ENCODE results near the gene FGD6. TPM values are rescaled to one million over a fixed set of nuclear protein-coding genes. Genes with fewer than 3 reads are reported as not detected.
A peak's percentile ranks its signal among the peaks of the same experiment; 100 is the strongest.

Gene FGD6
- total RNA-seq, 2 experiments from 2014 or later = 1.5 TPM

GRCh38 chr12:95205016-95205624 lies 12.1 kb downstream of the FGD6 start:
- Histone ChIP-seq H3K27me3 (ENCODE audit: control insufficient read depth in 1 of 2, insufficient read depth in 2 of 2, low read length in 2 of 2) (no peaks in the 10 kb centered on the region), H3K4me1 (ENCODE audit: insufficient read depth, low read length) (no peaks in the 10 kb centered on the region), H3K27ac (ENCODE audit: low read depth in 1 of 2, low read length in 2 of 2) (no peak overlapping the region), H3K36me3 (ENCODE audit: insufficient read depth, low read length) (no peaks in the 10 kb centered on the region), H3K4me3 (ENCODE audit: low read length) (no peak overlapping the region), H3K9me3 (ENCODE audit: control insufficient read depth in 1 of 2, insufficient read depth in 1 of 2, low read length in 2 of 2) (no peaks in the 10 kb centered on the region)
- no peak for TF ChIP-seq CTCF (IDR thresholded peaks at IDR 0.05)
- no peaks in the 10 kb centered on the region for H3K9me3 Mint-ChIP-seq
- H3K36me3 Mint-ChIP-seq (ENCODE audit: low read depth) = no peaks in the 10 kb centered on the region
- H3K27me3 Mint-ChIP-seq = no peaks in the 10 kb centered on the region
- no peak for DNase-seq
- H3K4me1 Mint-ChIP-seq (ENCODE audit: low read depth) = peaks cover 18% of the 10 kb centered on the region
- ChIA-PET CTCF (no interaction called here), POLR2A (interaction anchor here (0.6 kb wide), 1 partner anchor 974 kb away, joined by 4 read pairs; no protein-coding TSS in a partner anchor)
- no peak overlapping the region for H3K27ac Mint-ChIP-seq
- intact Hi-C loops (cut with DNase I, micrococcal nuclease) = no loop called here
- H3K4me3 Mint-ChIP-seq = no peak overlapping the region
- no peak for ATAC-seq (ENCODE audit: poor library complexity)

GRCh38 chr12:95204141-95204866 lies 13.0 kb downstream of the FGD6 start:
- H3K4me3 ChIP-seq (ENCODE audit: low read length) = no peak overlapping the region
- POLR2A ChIA-PET = no interaction called here
- intact Hi-C loops (cut with DNase I, micrococcal nuclease) = no loop called here
- H3K27ac ChIP-seq (ENCODE audit: low read depth in 1 of 2, low read length in 2 of 2) = no peak overlapping the region
- H3K36me3 Mint-ChIP-seq (ENCODE audit: low read depth) = no peaks in the 10 kb centered on the region
- H3K4me1 Mint-ChIP-seq (ENCODE audit: low read depth) = peaks cover 18% of the 10 kb centered on the region
- no peak for TF ChIP-seq CTCF (IDR thresholded peaks at IDR 0.05)
- H3K27ac Mint-ChIP-seq = no peak overlapping the region
- CTCF ChIA-PET = no interaction called here
- H3K4me3 Mint-ChIP-seq = no peak overlapping the region
- no peaks in the 10 kb centered on the region for H3K9me3 ChIP-seq (ENCODE audit: control insufficient read depth in 1 of 2, insufficient read depth in 1 of 2, low read length in 2 of 2)
- no peaks in the 10 kb centered on the region for H3K27me3 Mint-ChIP-seq
- no peaks in the 10 kb centered on the region for H3K4me1 ChIP-seq (ENCODE audit: insufficient read depth, low read length)
- H3K9me3 Mint-ChIP-seq = no peaks in the 10 kb centered on the region
- no peak for ATAC-seq (ENCODE audit: poor library complexity)
- no peaks in the 10 kb centered on the region for H3K27me3 ChIP-seq (ENCODE audit: control insufficient read depth in 1 of 2, insufficient read depth in 2 of 2, low read length in 2 of 2)
- H3K36me3 ChIP-seq (ENCODE audit: insufficient read depth, low read length) = no peaks in the 10 kb centered on the region
- DNase-seq = peak in 2 of 14 experiments; percentile 8 to 19

GRCh38 chr12:95203487-95204030 lies 13.7 kb downstream of the FGD6 start:
- peaks cover 18% of the 10 kb centered on the region for H3K4me1 Mint-ChIP-seq (ENCODE audit: low read depth)
- no peaks in the 10 kb centered on the region for H3K27me3 Mint-ChIP-seq
- Histone ChIP-seq H3K4me3 (ENCODE audit: low read length) (no peak overlapping the region), H3K9me3 (ENCODE audit: control insufficient read depth in 1 of 2, insufficient read depth in 1 of 2, low read length in 2 of 2) (no peaks in the 10 kb centered on the region), H3K4me1 (ENCODE audit: insufficient read depth, low read length) (no peaks in the 10 kb centered on the region), H3K36me3 (ENCODE audit: insufficient read depth, low read length) (no peaks in the 10 kb centered on the region), H3K27me3 (ENCODE audit: control insufficient read depth in 1 of 2, insufficient read depth in 2 of 2, low read length in 2 of 2) (no peaks in the 10 kb centered on the region), H3K27ac (ENCODE audit: low read depth in 1 of 2, low read length in 2 of 2) (no peak overlapping the region)
- no peaks in the 10 kb centered on the region for H3K9me3 Mint-ChIP-seq
- ChIA-PET POLR2A (no interaction called here), CTCF (no interaction called here)
- no peak overlapping the region for H3K27ac Mint-ChIP-seq
- H3K4me3 Mint-ChIP-seq = no peak overlapping the region
- intact Hi-C loops (cut with DNase I, micrococcal nuclease) = no loop called here
- DNase-seq = no peak
- no peak for ATAC-seq (ENCODE audit: poor library complexity)
- no peaks in the 10 kb centered on the region for H3K36me3 Mint-ChIP-seq (ENCODE audit: low read depth)
- no peak for TF ChIP-seq CTCF (IDR thresholded peaks at IDR 0.05)
